Cerebellar nuclear complex (tissue), 1 donor: ENCODE results near the gene ASF1A.

Source experiments
- DNase-seq, 2 experiments: peaks; one replicate each; lab custom pipeline; 2025; lab: John Stamatoyannopoulos, UW

ASF1A gene

GRCh38 chr6:118913161-118913560, 19.2 kb downstream of the ASF1A start:
- no peak for DNase-seq

GRCh38 chr6:118914598-118914997, 20.6 kb downstream of the ASF1A start:
- DNase-seq: no peak

DNA sequence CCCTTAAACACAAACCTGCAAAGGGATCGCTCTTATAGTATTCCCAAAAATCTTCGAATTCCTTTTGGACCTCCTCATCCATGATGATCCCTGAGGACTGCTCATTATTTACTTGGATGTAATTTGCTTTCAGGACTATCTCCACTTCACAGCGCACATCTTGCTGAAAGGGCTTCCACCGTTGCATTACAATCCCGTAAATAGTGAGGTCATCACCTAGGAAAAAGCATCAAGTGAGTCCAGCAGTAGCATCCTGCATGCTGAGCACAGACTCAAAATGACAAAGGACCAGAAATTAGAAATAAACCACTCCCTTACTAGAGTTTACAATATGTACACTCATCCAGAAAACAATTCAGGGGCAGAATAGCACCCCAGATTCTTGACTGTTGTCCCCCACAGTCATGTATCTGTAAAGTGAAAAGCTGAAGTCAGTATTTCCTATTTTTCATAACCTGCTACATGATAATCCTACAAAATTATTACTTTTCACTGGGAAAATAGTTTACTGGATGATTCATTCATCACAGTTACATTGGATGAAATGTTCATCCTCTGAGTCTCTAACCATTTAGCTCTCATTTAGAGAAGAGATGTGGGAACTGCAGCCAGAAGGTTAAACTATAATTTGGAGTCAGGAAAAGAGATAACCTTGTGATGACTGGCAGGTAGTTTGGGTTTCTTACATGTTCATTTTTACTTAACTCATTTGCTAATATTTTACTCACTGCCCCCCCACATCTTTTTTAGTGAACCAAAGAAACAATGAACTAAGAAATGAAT, 23.8 kb downstream of the ASF1A start:
- no peak for DNase-seq

GRCh38 chr6:118918329-118918725, 24.4 kb downstream of the ASF1A start:
- DNase-seq: no peak

DNA sequence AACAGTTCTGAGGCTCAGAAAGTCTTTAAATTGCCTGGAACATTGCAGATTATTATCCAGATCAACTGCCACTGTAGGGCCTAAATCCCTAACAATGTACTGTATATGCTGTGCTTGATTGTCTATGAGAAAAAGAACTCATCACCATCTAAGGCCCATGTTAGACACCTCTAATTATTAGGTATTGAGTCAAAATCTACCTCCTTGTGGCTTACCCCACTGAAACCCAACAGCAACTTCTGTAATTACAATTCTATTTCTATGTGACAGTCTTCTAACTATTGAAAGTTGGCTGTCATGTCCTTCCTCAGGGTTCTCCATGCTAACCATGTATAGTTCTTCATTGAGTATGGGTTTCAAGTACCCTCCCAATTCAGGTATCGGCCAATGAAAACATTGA, 27.1 kb downstream of the ASF1A start:
- DNase-seq: no peak

- no peak for DNase-seq
Measured at GRCh38 chr6:118923035-118923434, 29.1 kb downstream of the ASF1A start.

GRCh38 chr6:118930680-118931079, 36.7 kb downstream of the ASF1A start:
- DNase-seq: no peak

GRCh38 chr6:118931436-118931835, 37.5 kb downstream of the ASF1A start:
- DNase-seq: no peak

DNA sequence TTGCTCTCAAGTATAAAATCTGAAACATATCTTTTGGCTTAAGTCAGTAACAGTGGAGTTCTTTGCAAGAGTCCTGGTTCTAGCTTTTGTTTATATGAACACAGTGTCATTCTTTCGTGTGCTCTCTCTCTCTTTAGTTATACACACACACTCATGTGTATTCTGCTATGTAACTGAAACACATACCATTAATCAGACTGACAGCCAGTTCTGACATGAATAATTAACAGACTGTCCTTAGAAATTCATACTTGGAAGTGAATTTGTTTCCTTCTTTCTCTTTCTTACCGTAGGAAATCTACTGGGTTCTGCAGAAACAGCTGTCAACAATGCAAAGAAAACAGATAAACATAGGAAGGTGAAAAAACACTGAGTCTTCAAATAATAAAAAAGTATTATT, 38.5 kb downstream of the ASF1A start:
- DNase-seq: no peak

DNA sequence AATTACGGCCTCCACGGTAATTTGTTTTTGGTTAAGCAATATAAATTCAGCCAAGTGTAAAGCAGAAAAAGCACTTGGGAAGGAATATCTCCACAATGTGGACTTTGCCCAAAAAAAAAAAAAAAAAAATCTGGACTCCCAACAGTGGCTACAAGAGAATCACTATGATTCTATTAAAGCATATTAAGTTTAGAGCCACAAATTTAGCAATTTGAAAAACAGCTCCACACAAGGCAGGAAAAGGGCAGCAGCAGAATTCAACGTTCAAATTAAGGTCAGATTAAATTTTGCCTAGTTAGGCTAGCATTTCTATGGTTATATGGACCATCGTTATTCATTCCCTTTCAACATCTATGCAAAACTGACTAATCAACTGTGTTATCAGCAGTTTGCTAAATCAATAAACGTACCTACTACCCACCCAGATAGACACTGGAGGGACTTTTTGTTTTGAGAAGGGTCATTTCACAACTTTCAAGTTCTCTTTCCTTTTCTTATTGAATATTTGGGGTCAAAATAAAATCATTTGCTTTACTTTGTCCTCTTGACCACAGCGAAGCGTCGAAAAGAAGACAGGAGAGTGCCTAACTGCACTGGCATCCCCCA, 40.0 kb downstream of the ASF1A start:
- no peak for DNase-seq

- no peak for DNase-seq
Measured at GRCh38 chr6:118934461-118935330, 40.7 kb downstream of the ASF1A start, which contains the start of gene MCM9. Gene MCM9 (minus strand): TSS chr6:118935159. CDS start chr6:118931723, 3,436 bp downstream.

DNA sequence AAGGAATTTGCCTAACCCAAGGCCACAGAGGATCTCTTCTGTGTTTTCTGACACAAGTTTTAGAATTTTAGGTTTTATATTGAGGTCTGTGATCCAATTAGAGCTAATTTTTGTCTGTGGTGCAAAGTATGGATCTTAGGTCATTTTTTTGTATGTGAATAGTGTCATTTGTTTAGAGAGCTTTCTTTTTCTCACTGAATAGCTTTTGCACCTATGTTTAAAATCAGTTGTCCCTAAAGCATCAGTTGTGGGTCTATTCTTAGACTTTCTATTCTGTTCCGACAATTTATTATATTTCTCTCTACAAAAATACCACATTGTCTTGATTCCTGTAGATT, 41.3 kb downstream of the ASF1A start:
- no peak for DNase-seq

DNA sequence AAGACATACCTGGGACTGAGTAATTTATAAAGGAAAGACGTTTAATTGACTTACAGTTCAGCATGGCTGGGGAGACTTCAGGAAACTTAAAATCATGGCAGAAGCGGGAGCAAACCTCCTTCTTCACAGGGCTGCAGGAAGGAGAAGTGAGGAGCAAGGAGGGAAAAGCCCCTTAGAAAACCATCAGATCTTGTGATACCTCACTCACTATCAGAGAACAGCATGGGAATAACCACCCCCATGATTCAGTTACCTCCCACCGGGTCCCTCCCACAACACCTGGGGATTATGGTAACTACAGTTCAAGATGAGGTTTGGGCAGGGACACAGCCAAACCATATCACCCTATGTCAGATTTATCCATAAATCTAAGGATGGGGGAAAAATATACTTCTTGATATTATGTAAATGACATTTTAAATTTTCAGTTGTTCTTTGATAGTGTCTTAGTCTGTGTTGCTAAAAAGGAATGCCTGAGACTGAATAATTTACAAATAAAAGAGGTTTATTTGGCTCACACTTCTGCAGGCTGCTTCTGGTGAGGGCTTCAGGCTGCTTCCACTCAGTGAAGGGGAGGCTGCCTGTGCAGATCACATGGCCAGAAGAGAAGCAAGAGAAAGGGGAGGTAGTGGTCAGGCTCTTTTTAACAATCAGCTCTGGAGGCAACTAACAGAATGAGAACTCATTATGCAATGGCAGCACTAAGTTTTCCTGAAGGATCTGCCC, 42.2 kb downstream of the ASF1A start:
- no peak for DNase-seq

DNA sequence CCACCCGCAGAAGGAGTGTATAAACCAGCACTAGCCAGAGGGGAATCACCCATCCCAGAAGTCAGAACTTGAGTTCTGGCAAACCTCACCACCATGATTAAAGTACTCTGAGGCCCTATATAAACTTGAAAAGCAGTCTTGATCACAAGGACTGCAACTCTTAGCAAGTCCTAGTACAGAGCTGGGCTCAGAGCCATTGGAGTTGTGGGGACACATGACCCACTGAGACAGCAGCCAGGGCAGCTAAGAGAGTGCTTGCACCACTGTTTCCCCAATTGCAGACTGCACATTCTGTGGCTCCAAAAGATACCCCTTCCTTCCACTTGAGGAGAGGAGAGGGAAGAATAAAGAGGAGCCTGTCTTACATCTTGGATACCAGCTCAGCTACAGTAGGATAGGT, 45.7 kb downstream of the ASF1A start:
- no peak for DNase-seq

DNA sequence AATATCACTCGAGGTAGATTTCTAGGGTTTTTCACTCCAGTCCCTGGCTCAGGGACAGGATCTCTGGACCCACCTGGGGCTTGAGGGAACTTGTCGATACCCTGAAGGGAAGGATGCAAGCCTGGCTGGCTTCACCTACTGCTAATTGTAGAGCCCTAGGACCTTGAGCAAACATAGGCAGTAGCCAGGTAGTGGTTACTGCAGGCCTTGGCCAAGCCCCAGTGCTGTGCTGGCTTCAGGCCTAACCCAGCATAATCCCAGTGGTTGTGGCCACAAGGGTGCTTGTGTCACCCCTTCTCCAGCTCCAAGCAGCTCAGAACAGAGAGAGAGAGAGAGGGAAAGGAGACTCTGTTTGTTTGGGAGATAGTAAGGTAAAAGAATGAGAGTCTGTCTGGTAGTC, 46.8 kb downstream of the ASF1A start:
- no peak for DNase-seq

DNA sequence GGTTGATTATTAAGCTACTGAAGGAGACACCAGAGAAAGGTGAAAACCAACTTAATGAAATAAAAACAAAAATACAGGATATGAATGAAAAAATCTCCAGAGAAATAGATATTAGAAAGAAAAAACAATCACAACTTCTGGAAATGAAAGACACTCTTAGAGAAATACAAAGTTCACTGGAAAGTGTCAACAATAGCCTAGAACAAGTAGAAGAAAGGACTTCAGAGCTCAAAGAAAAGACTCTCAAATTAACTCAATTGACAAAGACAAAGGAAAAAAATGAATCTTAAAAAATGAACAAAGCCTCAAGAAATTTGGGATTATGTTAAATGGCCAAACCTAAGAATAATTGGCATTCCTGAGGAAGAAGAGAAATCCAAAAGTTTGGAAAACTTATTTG, 51.3 kb downstream of the ASF1A start:
- DNase-seq: no peak

DNA sequence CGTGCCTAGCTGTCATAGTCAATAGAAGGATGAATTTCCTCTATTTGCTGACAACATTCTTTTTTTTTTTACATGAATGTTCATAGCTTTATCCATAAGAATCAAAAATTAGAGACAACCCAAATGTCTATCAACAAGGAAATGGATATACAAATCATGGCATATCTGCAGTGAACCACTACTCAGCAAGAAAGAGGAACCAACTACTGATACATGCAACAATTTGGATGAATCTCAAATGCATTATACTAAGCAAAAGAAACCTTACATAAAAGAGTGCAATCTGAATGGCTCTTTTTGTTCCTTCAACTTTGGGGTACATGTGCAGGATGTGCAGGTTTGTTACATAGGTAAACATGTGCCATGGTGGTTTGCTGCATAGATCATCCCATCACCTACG, 58.7 kb downstream of the ASF1A start:
- DNase-seq: no peak

- no peak for DNase-seq
Measured at GRCh38 chr6:118953391-118953790, 59.4 kb downstream of the ASF1A start.
